ENCODE data around the gene SPATC1L.

The SPATC1L gene

GRCh38 chr21:46159841-46160656, 24.2 kb downstream of the SPATC1L start:
- DNase-seq (ENCODE audit: low read depth), result no peak
- TF ChIP-seq MYC (IDR thresholded peaks at IDR 0.05; ENCODE audit: low read depth, low read length) (no peak), CTCF (IDR thresholded peaks at IDR 0.05; ENCODE audit: low read depth, low read length) (no peak), POLR2A (IDR thresholded peaks at IDR 0.05; ENCODE audit: extremely low read depth, insufficient read length) (no peak)

DNA sequence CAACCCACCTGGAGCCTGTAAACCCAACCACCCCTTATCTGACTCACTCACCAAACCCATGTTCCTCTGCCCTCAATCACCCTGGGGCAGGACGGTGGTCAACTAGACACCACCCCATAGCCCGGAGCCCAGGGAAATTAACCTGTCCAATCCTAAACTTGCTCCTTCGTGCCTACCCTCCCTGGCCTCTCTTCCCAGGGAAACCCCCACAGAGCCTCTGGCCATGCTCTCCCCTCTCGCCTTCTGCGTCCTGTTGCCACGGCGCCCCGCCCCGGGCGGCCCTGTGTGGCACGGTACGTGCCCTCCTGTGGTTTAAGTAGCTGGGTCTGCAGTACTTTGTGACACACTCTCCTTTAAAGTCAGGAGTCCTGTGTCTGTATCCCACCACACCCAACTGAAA, 24.9 kb downstream of the SPATC1L start:
- no peak for TF ChIP-seq MAX (IDR thresholded peaks at IDR 0.05; ENCODE audit: low read depth, low read length)
- TF ChIP-seq MYC (IDR thresholded peaks at IDR 0.05; ENCODE audit: low read depth, low read length), result no peak
- TF ChIP-seq POLR2A (IDR thresholded peaks at IDR 0.05; ENCODE audit: extremely low read depth, insufficient read length), result no peak
- TF ChIP-seq CTCF (IDR thresholded peaks at IDR 0.05; ENCODE audit: low read depth, low read length), result no peak
- DNase-seq (ENCODE audit: low read depth), result no peak
- H3K4me3 ChIP-seq (ENCODE audit: low read depth, low read length), result no peak overlapping the region

More at GRCh38 chr21:46159841-46160656, 24.2 kb downstream of the SPATC1L start:
- no peak overlapping the region for H3K4me3 ChIP-seq (ENCODE audit: low read depth, low read length)

DNA sequence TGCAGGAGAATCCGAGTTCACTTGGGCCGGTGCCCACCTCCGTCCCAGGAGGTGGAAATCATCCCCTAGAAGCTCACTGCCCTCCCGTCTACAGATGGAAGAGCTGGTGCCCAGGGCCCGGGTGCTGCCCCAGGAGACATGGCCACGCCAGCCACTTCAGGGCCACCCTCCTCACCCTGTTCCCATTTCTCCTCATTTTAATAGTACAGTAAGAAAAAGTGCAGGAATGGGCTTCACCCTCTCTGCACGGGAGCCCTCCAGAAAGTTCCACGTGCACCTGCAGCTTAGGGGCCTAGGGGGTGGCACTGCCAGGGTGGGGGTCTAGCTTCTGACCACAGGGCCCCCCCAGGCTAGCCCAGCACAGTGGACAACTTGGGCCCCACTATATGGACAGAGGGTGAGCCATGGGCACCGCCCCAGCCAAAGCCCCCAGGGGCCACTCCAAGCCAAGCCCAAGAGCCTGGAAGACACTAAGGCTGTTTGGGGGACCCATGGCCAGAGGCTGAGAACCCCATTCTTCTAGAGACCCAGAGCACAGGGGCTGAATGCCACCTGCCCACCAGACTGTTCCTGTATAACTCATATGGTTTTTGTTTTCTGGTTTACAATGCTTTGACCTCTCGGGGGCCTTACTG, 25.5 kb downstream of the SPATC1L start:
- no peak for DNase-seq (ENCODE audit: low read depth)
- TF ChIP-seq CTCF (IDR thresholded peaks at IDR 0.05; ENCODE audit: low read depth, low read length) (no peak), MYC (IDR thresholded peaks at IDR 0.05; ENCODE audit: low read depth, low read length) (no peak), POLR2A (IDR thresholded peaks at IDR 0.05; ENCODE audit: extremely low read depth, insufficient read length) (no peak)
- no peak overlapping the region for H3K4me3 ChIP-seq (ENCODE audit: low read depth, low read length)

DNA sequence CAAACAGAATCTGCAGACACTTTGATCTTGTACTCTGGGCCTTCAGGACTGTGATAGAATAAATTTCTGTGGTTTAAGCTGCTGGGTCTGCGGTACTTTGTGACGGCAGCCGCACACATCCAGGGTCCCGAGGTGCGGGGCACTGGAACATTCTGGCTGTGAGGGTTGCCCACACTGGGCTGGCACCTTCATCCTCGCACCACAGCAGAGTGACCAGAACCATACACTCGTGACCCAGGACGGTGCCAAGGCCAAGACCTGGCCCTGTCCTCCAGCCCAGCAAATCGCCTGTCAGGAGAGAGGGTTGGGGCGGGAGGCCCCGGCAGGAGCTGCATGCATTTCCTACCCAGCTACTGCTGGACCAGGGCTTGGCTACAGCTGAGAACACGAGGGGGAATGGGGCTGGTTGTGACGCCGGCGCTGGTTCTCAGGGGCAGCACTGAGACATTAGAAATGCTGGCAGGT, 26.2 kb downstream of the SPATC1L start:
- no peak overlapping the region for H3K4me3 ChIP-seq (ENCODE audit: low read depth, low read length)
- no peak for DNase-seq (ENCODE audit: low read depth)
- no peak for TF ChIP-seq POLR2A (IDR thresholded peaks at IDR 0.05; ENCODE audit: extremely low read depth, insufficient read length)
- TF ChIP-seq CTCF (IDR thresholded peaks at IDR 0.05; ENCODE audit: low read depth, low read length), result no peak
- TF ChIP-seq MAX (IDR thresholded peaks at IDR 0.05; ENCODE audit: low read depth, low read length), result no peak
- no peak for TF ChIP-seq MYC (IDR thresholded peaks at IDR 0.05; ENCODE audit: low read depth, low read length)

- no peak overlapping the region for H3K4me3 ChIP-seq (ENCODE audit: low read depth, low read length)
- DNase-seq (ENCODE audit: low read depth), result no peak
- TF ChIP-seq CTCF (IDR thresholded peaks at IDR 0.05; ENCODE audit: low read depth, low read length), result no peak
- no peak for TF ChIP-seq MYC (IDR thresholded peaks at IDR 0.05; ENCODE audit: low read depth, low read length)
- TF ChIP-seq POLR2A (IDR thresholded peaks at IDR 0.05; ENCODE audit: extremely low read depth, insufficient read length), result no peak
- TF ChIP-seq MAX (IDR thresholded peaks at IDR 0.05; ENCODE audit: low read depth, low read length), result no peak
Measured at GRCh38 chr21:46157396-46157986, 26.8 kb downstream of the SPATC1L start.

Measured in NB4 (cell line).